AG10803 (cell line): ENCODE results near the gene SCTR.

Experiments
- DNase-seq: peaks from one replicate; pipeline ENCODE4 v3.0.0; 2010; ENCODE audit warnings: low read depth
- H3K4me3 ChIP-seq: 2 replicates; pipeline ENCODE4 v1.5.1; 2011; ENCODE audit warnings: mild to moderate bottlenecking, low read length, control low read depth
- TF ChIP-seq, protein P1 (sequence below): conservative IDR thresholded peaks from 2 replicates; pipeline ENCODE4 v1.5.1; 2011; ENCODE audit warnings: mild to moderate bottlenecking, low read length, control low read depth, inconsistent platforms

Gene SCTR

DNA sequence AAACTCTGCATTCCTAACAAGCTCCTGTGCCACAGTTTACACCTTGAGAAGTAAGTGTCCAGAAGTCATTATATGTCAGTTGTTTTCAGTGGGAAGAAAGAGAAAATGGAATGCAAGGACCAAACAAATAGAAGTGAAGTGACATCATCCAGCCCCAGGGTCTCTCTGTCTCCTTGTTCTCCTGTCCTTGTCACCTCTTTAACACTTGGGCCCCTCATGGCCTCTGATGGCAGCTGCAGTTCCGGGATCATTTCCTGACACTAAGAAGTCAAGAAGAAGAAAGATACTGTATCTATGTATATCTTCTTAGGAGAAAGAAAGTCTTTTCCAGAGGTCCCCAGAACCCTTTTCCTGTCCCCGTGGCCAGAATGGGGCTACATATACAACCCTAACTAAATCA is 17.2 kb upstream of the SCTR start:
- TF ChIP-seq, protein P1, sequence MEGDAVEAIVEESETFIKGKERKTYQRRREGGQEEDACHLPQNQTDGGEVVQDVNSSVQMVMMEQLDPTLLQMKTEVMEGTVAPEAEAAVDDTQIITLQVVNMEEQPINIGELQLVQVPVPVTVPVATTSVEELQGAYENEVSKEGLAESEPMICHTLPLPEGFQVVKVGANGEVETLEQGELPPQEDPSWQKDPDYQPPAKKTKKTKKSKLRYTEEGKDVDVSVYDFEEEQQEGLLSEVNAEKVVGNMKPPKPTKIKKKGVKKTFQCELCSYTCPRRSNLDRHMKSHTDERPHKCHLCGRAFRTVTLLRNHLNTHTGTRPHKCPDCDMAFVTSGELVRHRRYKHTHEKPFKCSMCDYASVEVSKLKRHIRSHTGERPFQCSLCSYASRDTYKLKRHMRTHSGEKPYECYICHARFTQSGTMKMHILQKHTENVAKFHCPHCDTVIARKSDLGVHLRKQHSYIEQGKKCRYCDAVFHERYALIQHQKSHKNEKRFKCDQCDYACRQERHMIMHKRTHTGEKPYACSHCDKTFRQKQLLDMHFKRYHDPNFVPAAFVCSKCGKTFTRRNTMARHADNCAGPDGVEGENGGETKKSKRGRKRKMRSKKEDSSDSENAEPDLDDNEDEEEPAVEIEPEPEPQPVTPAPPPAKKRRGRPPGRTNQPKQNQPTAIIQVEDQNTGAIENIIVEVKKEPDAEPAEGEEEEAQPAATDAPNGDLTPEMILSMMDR, result no peak
- H3K4me3 ChIP-seq, result no peak overlapping the region
- no peak for DNase-seq

DNA sequence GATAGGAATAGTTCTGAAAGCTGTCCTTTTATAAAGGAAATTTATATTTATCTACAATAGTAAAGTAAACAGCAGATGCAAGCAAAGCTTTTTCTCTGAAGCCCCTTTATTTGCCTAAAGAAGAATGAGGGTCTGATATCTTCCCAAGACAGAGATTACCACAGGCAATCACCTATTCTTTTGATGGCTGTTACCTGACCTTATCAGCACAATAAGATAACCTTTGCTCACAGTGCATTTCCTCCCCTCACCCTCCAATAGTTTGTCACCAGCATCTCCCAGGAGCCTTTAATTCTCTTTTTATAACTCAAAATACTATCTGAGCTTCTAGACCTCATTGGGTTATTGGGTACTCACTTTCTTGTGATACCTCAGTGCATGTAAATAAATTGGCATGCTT is 13.5 kb upstream of the SCTR start:
- DNase-seq, result no peak
- TF ChIP-seq, protein P1, result no peak
- H3K4me3 ChIP-seq, result no peak overlapping the region

DNA sequence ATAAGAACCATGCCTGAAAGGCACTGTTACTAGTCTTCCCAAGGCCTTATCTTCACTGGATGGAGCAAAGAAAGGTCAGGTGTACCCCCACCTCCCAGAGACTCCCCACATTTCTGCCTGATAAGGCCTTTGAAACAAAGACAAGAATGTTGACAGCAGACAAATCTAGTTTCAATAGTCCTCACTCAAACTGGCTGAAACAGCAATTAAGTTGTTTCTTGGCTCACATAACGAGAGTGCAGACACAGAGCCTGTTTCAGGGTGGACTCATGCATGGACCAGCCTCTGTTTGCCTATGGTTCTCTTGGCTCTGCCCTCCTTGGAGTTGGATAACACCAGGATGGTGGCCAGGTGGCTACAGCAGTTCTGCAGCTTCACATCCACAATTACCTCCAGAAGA is 12.4 kb upstream of the SCTR start:
- TF ChIP-seq, protein P1, result no peak
- H3K4me3 ChIP-seq, result no peak overlapping the region
- DNase-seq, result no peak

DNA sequence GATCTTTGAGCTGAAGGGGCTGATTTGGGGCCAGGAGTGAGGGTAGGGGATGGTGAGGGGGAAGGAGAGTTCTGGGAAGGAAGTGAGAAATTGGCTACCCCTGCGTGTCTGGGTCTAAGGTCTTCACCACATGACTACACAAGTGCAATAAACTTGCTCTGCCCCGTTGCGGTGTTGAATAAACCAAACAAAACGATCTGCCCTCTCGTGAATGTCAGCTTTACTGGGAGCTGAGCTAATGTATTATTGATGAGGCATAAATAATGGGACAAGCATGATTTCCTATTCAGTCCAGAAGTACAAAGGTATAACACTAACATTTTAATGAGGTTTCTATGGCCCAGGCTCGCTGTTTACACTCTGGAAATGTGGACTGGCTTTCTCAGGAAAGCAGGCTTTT is 11.9 kb upstream of the SCTR start:
- no peak for DNase-seq
- TF ChIP-seq, protein P1, result no peak

DNA sequence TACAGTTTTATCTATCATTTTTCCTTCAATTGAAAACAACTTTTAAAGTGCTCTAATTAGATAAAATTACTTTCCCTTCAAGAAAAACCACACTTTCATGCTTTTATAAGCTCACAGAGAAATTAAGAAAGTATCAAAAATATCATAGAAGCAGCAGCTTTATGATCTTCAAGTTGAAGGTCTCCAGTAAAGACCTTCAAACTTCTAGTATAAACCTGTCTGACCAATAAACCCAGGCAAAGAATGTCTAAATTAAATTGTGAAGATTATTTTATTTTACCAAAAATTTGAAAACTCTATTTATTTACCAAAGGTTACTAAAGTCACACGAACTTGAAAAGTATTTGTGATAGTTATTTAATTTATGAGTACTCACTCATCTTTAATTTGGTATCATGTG is 9.3 kb upstream of the SCTR start:
- DNase-seq, result no peak
- H3K4me3 ChIP-seq, result no peak overlapping the region
- TF ChIP-seq, protein P1, result no peak

More for the DNA sequence above, 11.9 kb upstream of the SCTR start:
- no peak overlapping the region for H3K4me3 ChIP-seq

DNA sequence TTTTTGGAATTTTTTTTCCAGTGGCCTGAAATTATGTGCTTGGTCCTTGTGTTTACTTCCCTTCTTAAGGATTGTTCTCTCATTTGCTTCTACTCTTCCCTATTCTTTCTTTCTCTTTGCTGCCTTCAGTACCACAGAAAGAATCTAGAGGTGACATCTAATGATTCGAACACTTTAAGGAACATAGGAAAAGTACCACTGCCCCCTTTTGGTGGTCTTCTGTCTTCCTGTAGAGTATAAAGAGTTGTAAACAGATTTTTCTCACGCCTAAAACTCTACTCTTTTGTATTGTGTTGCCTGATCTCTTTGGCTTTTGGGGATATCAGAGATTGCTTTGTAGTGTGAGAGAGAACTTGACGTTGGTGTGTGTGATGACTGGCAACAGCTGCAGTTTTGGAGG is 7.0 kb upstream of the SCTR start:
- TF ChIP-seq, protein P1, result no peak
- DNase-seq, result no peak
- H3K4me3 ChIP-seq, result no peak overlapping the region

DNA sequence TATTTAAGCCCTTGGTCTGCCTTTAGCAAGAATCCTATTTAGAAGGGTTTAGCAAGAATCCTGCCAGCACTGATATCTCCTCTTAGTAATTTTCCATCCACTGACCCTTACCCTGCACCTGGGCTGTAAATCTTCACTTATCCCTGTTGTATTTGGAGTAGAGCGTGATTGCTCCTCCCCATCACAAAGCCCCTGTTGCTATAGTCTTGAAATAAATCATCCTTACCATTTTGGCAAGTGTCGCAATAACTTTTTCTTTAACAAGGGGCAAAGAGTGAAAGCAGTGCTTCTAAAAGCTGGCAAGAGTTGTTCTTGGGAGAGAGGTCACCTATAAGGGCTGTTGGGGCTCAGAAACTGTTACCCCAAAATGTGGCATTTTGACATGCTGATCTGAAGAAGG is 3.7 kb upstream of the SCTR start:
- no peak for DNase-seq
- H3K4me3 ChIP-seq, result no peak overlapping the region
- TF ChIP-seq, protein P1, result no peak
